H9 (cell line): Measurements from ENCODE around the gene GNAT3. TPM values are rescaled to one million over a fixed set of nuclear protein-coding genes. Genes with fewer than 3 reads are reported as not detected.

ENCODE experiments used
- DNase-seq: peaks from one replicate; pipeline ENCODE4 v3.0.0-alpha.2; 2017
- H2AFZ ChIP-seq: one replicate; pipeline ENCODE4 v1.6.1; 2013; ENCODE audit warnings: mild to moderate bottlenecking, low read length, control low read depth, moderate library complexity
- H2AK5ac ChIP-seq: 2 replicates; pipeline ENCODE4 v1.6.1; 2013; ENCODE audit warnings: low read length, control low read depth, mixed read lengths; ENCODE audit not compliant: insufficient read length
- H2BK120ac ChIP-seq: one replicate; pipeline ENCODE4 v1.6.1; 2013; ENCODE audit warnings: low read depth, mild to moderate bottlenecking, low read length, control low read depth, inconsistent platforms; ENCODE audit not compliant: poor library complexity, severe bottlenecking
- H2BK12ac ChIP-seq: 2 replicates; pipeline ENCODE4 v1.6.1; 2013; ENCODE audit warnings: low read length, control low read depth, mixed read lengths, low read depth; ENCODE audit not compliant: insufficient read length
- H2BK15ac ChIP-seq: 2 replicates; pipeline ENCODE4 v1.6.1; 2013; ENCODE audit warnings: low read depth, low read length, control low read depth
- H2BK20ac ChIP-seq: one replicate; pipeline ENCODE4 v1.6.1; 2013; ENCODE audit warnings: low read depth, mild to moderate bottlenecking, low read length, control low read depth, inconsistent platforms; ENCODE audit not compliant: poor library complexity, severe bottlenecking
- H2BK5ac ChIP-seq: 2 replicates; pipeline ENCODE4 v1.6.1; 2013; ENCODE audit warnings: low read length, control low read depth, mixed read lengths; ENCODE audit not compliant: insufficient read length
- H3K14ac ChIP-seq: 2 replicates; pipeline ENCODE4 v1.6.1; 2013; ENCODE audit warnings: low read length, control low read depth; ENCODE audit not compliant: insufficient read depth
- H3K18ac ChIP-seq: 2 replicates; pipeline ENCODE4 v1.6.1; 2013; ENCODE audit warnings: low read depth, mild to moderate bottlenecking, mixed read lengths, low read length, control low read depth; ENCODE audit not compliant: insufficient read length
- H3K23ac ChIP-seq: 2 replicates; pipeline ENCODE4 v1.6.1; 2013; ENCODE audit warnings: low read length, control low read depth, mixed read lengths, low read depth; ENCODE audit not compliant: insufficient read length
- H3K23me2 ChIP-seq: 2 replicates; pipeline ENCODE4 v1.6.1; 2013; ENCODE audit warnings: low read depth, mild to moderate bottlenecking, mixed read lengths, low read length, control low read depth; ENCODE audit not compliant: insufficient read length, poor library complexity, severe bottlenecking
- H3K27ac ChIP-seq: 2 replicates; pipeline ENCODE4 v1.5.1; 2013; ENCODE audit warnings: low read length, control low read depth, mixed read lengths, low read depth; ENCODE audit not compliant: insufficient read length
- H3K27me3 ChIP-seq: 2 replicates; pipeline ENCODE4 v1.6.1; 2013; ENCODE audit warnings: low read length, control low read depth, inconsistent platforms; ENCODE audit not compliant: insufficient read depth
- H3K4ac ChIP-seq: 2 replicates; pipeline ENCODE4 v1.6.1; 2013; ENCODE audit warnings: low read depth, mild to moderate bottlenecking, control low read depth, inconsistent platforms, low read length, moderate library complexity
- H3K4me1 ChIP-seq: 2 replicates; pipeline ENCODE4 v1.6.1; 2013; ENCODE audit warnings: low read length, control low read depth, inconsistent platforms; ENCODE audit not compliant: insufficient read depth
- H3K4me2 ChIP-seq: 2 replicates; pipeline ENCODE4 v1.6.1; 2013; ENCODE audit warnings: low read length, control low read depth, mixed read lengths; ENCODE audit not compliant: insufficient read length, insufficient read depth
- H3K56ac ChIP-seq: 2 replicates; pipeline ENCODE4 v1.6.1; 2013; ENCODE audit warnings: low read depth, mild to moderate bottlenecking, mixed read lengths, low read length, control low read depth; ENCODE audit not compliant: insufficient read length
- H3K79me1 ChIP-seq: 2 replicates; pipeline ENCODE4 v1.6.1; 2013; ENCODE audit warnings: low read depth, mild to moderate bottlenecking, moderate library complexity, low read length, control low read depth, inconsistent platforms; ENCODE audit not compliant: insufficient read depth, poor library complexity, severe bottlenecking
- H3K79me2 ChIP-seq: 2 replicates; pipeline ENCODE4 v1.6.1; 2013; ENCODE audit warnings: low read length, control low read depth, inconsistent platforms; ENCODE audit not compliant: insufficient read depth
- H3K9ac ChIP-seq: 2 replicates; pipeline ENCODE4 v1.6.1; 2013; ENCODE audit warnings: low read length, control low read depth, mixed read lengths; ENCODE audit not compliant: insufficient read length; ENCODE audit errors: extremely low read depth
- H3K9me3 ChIP-seq: one replicate; pipeline ENCODE4 v1.6.1; 2013; ENCODE audit warnings: low read depth, low read length, inconsistent platforms; ENCODE audit not compliant: control insufficient read depth
- H3T11ph ChIP-seq: one replicate; pipeline ENCODE4 v1.6.1; 2013; ENCODE audit warnings: mild to moderate bottlenecking, low read length, control low read depth, inconsistent platforms
- H4K20me1 ChIP-seq: one replicate; pipeline ENCODE4 v1.6.1; 2013; ENCODE audit not compliant: control insufficient read depth, insufficient read length, insufficient read depth
- H4K5ac ChIP-seq: 2 replicates; pipeline ENCODE4 v1.6.1; 2013; ENCODE audit warnings: low read depth, mild to moderate bottlenecking, mixed read lengths, low read length, control low read depth; ENCODE audit not compliant: insufficient read length
- H4K8ac ChIP-seq: replicated peaks from 2 replicates; pipeline ENCODE4 v1.6.1; 2013; ENCODE audit warnings: low read length, control low read depth, mixed read lengths, low read depth; ENCODE audit not compliant: insufficient read length
- H4K91ac ChIP-seq: 2 replicates; pipeline ENCODE4 v1.6.1; 2013; ENCODE audit warnings: low read depth, mild to moderate bottlenecking, moderate library complexity, mixed read lengths, low read length, control low read depth; ENCODE audit not compliant: insufficient read length
- H3K27ac Mint-ChIP-seq, 3 experiments: 2 replicates in 2 of 3; 3 replicates in 1 of 3; pipeline ENCODE4 v1.8.0; 2020 to 2021; ENCODE audit warnings: mixed read lengths in 3 of 3, mild to moderate bottlenecking in 1 of 3, moderate library complexity in 1 of 3
- H3K27me3 Mint-ChIP-seq: 2 replicates; pipeline ENCODE4 v1.8.0; 2021; ENCODE audit warnings: low read depth, mild to moderate bottlenecking, moderate library complexity, mixed read lengths
- H3K36me3 Mint-ChIP-seq, 3 experiments: 2 replicates in 2 of 3; 3 replicates in 1 of 3; pipeline ENCODE4 v1.8.0; 2020 to 2021; ENCODE audit warnings: low read depth in 3 of 3, mixed read lengths in 3 of 3; ENCODE audit not compliant: insufficient read depth in 1 of 3
- H3K4me1 Mint-ChIP-seq, 2 experiments: 2 replicates each; pipeline ENCODE4 v1.8.0; 2020; ENCODE audit warnings: mixed read lengths in 2 of 2
- H3K4me3 Mint-ChIP-seq, 2 experiments: 2 replicates in 1 of 2; 3 replicates in 1 of 2; pipeline ENCODE4 v1.8.0; 2020 to 2021; ENCODE audit warnings: mild to moderate bottlenecking in 2 of 2, mixed read lengths in 2 of 2, moderate library complexity in 1 of 2
- H3K9me3 Mint-ChIP-seq, 2 experiments: 2 replicates in 1 of 2; 3 replicates in 1 of 2; pipeline ENCODE4 v1.8.0; 2020; ENCODE audit warnings: mild to moderate bottlenecking in 2 of 2, mixed read lengths in 2 of 2, moderate library complexity in 1 of 2
- CTCF ChIP-seq: fragments of 200-600 bp; sonication (generic); conservative IDR thresholded peaks from 3 replicates; pipeline ENCODE4 v1.8.0; 2021; ENCODE audit warnings: antibody characterized with exemption, mild to moderate bottlenecking
- WGBS: extraction: QIAGEN DNeasy Blood & Tissue Kit; methylation state at CpG from one replicate; pipeline ENCODE4 v1.1.7; 2013; ENCODE audit warnings: missing lambda C conversion rate, low lambda C conversion rate, mixed read lengths; ENCODE audit not compliant: insufficient read length; ENCODE audit errors: extremely low coverage; 5-methylcytosine and 5-hydroxymethylcytosine counted together
- total RNA-seq: library from RNA; stranded (reverse); gene quantifications from 2 replicates; pipeline ENCODE4 v1.2.1, GENCODE V29; 2021

The GNAT3 gene
- total RNA-seq, 1 experiment from 2014 or later, result not detected

- H3K27me3 ChIP-seq, result no peaks in the 10 kb centered on the region
- H3K79me1 ChIP-seq, result no peaks in the 10 kb centered on the region
- Mint-ChIP-seq H3K36me3 (no peaks in the 10 kb centered on the region), H3K4me3 (no peak overlapping the region), H3K27ac (no peak overlapping the region), H3K27me3 (no peaks in the 10 kb centered on the region), H3K9me3 (no peaks in the 10 kb centered on the region), H3K4me1 (no peaks in the 10 kb centered on the region)
- no peak overlapping the region for H3K27ac ChIP-seq
- no peak overlapping the region for H4K8ac ChIP-seq
- H3K4me2 ChIP-seq, result no peak overlapping the region
- no peaks in the 10 kb centered on the region for H3K23me2 ChIP-seq
- H2BK15ac ChIP-seq, result no peak overlapping the region
- H2AFZ ChIP-seq, result no peak overlapping the region
- H2BK20ac ChIP-seq, result no peak overlapping the region
- H4K20me1 ChIP-seq, result no peaks in the 10 kb centered on the region
- H3K14ac ChIP-seq, result no peak overlapping the region
- H2AK5ac ChIP-seq, result no peak overlapping the region
- no peak overlapping the region for H4K91ac ChIP-seq
- DNase-seq, result no peak
- H2BK120ac ChIP-seq, result no peak overlapping the region
- H3K9me3 ChIP-seq, result no peaks in the 10 kb centered on the region
- H2BK5ac ChIP-seq, result no peak overlapping the region
- no peak overlapping the region for H3K23ac ChIP-seq
- no peak for TF ChIP-seq CTCF
- no peak overlapping the region for H4K5ac ChIP-seq
- no peak overlapping the region for H3K56ac ChIP-seq
- H3K79me2 ChIP-seq, result no peaks in the 10 kb centered on the region
- no peak overlapping the region for H3K9ac ChIP-seq
- H2BK12ac ChIP-seq, result no peak overlapping the region
- WGBS, result no CpG with 5 or more reads among the region's 2 CpGs
- H3T11ph ChIP-seq, result no peak overlapping the region
- H3K4me1 ChIP-seq, result no peaks in the 10 kb centered on the region
- H3K18ac ChIP-seq, result no peak overlapping the region
- no peak overlapping the region for H3K4ac ChIP-seq
Observed at GRCh38 chr7:80420876-80421275, 91.0 kb downstream of the GNAT3 start.
